Endometrium (tissue), 2 donors: ENCODE measurements around the gene CCNDBP1.
"Not testable (repeated sequence)": the region's sequence is repeated elsewhere in the genome, so short reads cannot be mapped to it uniquely, and the experiment has no call there.

Experiments
- FAIRE-seq: peaks from 2 replicates; lab custom pipeline; 2012; peaks lifted over from hg19 to GRCh38; lab: Jason Lieb, UNC
- donor health status: control.
- donor health status: control.

Gene CCNDBP1

DNA sequence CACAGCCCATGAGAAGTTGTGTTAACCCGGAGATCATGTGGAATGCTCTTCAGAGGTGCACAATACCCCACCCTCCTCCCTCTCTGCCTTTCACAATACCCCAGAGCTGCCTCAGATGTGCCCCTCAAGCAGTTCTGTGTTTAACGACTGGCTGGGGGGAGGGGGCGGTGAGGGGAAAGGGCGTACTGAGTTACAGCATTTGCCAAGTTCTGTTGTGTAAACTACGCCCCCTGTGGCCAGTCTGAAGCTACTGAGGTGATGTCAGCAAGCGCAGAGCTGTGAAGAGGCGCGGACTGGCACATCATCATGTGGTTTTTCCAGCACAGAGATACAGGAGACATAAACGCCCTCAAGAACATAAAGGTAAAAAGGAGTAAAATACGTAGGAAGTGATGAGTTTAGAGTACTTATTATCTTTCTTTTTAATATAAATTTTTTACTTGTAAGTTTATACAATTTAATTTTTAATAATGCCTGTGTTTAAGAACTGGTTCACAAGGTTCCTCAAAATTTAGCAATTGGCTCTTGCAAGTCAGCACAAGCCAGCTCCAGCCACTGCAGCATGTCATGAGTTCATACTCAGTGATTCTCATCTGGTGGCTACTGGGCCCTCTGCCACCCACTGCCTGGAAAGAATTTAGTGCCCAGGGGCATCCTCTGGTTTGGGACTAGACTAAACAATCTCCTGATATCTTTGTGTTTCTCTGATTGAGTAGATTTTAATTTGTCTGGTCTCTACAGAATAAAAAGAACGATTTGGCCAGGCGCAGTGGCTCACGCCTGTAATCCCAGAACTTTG lies 33.9 kb downstream of the CCNDBP1 start:
- FAIRE-seq: no peak

DNA sequence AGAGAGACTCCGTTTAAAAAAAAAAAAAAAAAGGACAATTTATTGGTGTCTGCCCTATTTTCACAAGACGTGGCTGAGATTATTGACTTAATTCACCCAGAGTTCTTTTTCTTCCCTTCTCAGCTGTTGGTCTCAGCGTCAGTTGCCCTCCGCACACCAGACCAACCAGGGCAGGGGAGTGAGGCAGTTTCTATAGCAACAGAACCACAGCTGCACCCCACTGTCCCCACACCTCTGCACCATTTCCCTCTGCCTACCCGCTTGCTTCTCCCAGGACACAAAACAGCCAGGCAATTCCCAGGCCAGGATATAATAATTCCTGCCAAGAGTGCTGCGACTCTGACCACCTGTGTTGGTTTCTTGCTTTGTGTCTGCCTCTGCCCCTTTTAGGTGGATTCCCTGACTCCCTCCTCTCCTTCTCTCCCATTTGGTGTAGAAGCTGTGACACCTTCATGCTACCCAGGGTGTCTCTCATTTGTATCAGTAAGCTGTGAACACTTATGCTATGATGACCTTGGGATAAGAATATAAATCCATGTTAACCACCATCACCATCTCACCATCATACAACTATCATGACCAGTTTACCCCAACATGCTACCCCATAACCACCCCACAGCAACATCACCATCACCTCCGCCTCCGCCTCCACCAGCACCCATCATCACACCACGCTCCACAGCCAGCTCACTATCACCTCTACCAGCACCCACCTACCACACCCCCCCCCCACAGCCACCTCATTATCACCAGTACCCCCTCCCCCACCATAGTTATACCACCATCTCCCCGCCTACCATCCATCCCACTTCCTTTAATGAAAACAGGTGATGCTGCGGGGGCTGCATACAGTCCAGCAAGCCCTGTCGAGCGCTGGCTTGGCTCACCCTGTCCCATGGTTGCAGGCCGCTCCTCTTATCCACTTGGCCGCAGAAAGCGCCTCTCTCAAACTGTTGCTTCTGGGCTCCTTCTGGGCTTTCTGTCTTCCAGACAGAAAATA lies 35.0 kb downstream of the CCNDBP1 start:
- no peak for FAIRE-seq

DNA sequence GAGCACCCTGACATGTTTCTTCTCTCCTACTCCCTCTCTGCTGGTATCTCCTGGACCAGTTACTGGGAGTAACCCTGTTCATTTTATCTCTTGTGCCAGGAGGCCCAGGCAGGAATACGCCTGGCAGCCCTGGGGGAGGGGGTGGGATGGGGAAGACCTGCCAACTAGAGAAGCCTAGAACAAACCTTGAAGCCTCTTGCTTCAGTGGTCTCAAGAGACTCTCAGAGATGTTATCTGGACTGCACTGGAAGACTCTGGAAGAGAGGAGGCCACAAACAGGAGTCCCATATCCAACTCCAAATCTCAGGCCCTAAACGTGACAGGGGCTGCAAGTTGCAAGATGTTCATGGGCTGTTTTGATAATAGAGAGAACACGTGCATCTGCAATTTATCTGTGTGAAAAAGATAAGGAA lies 35.8 kb downstream of the CCNDBP1 start, which contains the start of gene EPB42:
EPB42 (minus strand) TSS at position 28 of the 413 bp plus-strand sequence. CDS start 193 bp downstream, outside the sequence.
- no peak for FAIRE-seq

GRCh38 chr15:43221422-43221821 lies 36.2 kb downstream of the CCNDBP1 start:
- no peak for FAIRE-seq

DNA sequence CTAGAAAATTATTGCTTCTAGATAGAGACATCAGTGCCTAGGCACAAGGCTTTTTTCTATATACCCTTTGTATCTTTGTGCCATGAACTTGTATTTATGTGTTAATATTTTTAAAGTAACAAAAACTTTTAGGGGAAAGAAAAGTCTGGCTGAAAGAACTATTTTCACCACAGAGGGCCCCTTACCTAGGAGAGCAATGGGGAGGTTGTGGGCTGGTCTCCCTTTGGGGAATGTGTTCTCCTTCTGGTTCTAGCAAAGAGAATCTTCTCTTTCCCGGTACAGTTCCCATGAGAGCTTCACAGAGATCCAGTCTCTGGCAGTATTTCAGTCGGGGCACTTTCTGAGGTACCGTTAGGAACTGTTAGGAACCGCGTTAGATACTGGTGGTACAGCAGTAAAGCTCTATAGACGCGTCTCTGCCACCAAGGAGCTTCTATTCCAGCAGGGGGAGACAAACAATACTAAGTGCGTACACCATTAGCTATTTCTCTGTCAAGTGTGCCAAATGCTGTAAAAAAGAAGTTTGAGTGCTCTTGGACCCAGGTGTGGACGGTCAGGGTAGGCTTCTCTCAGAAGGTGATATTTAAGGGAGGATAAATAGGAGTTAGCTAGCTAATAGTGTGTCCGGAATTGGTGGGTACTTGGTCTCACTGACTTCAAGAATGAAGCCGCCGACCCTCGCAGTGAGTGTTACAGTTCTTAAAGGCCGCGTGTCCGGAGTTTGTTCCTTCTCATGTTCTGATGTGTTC lies 40.2 kb downstream of the CCNDBP1 start:
- FAIRE-seq: no peak

DNA sequence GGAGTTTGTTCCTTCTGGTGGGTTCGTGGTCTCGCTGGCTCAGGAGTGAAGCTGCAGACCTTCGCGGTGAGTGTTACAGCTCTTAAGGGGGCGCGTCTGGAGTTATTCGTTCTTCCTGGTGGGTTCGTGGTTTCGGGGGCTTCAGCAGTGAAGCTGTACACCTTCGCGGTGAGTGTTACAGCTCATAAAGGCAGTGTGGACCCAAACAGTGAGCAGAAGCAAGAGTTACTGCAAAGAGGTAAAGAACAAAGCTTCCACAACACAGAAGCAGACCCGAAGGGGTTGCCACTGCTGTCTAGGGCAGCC lies 40.7 kb downstream of the CCNDBP1 start:
- not testable (repeated sequence) for FAIRE-seq

DNA sequence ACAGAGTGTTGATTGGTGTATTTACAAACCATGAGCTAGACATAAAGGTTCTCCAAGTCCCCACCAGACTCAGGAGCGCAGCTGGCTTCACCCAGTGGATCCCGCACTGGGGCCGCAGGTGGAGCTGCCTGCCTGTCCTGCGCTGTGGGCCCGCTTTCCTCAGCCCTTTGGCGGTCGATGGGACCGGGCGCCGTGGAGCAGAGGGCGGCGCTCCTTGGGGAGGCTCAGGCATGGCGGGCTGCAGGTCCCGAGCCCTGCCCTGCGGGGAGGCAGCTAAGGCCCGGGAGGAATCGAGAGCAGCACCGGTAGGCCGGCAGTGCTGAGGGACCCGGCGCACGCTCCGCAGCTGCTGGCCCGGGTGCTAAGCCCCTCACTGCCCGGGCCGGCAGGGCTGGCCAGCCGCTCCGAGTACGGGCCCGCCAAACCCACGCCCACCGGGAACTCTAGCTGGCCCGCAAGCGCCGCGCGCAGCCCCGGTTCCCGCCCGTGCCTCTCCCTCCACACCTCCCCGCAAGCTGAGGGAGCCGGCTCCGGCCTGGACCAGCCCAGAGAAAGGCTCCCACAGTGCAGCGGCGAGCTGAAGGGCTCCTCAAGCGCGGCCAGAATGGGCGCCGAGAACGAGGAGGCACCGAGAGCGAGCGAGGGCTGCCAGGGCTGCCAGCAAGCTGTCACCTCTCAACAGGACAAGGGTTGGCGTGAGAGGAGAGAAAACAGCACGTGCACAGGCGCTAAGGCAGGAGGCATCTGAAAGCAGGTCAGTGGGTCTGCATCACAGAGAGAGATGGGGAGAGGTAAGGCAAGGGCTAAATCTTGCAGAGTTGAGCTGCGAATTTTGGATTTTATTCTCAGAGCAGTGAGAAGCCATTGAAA lies 41.5 kb downstream of the CCNDBP1 start:
- no peak for FAIRE-seq

- no peak for FAIRE-seq
These were observed 44.8 kb downstream of the CCNDBP1 start for GRCh38 chr15:43229977-43230376.

GRCh38 chr15:43230640-43231115 lies 45.5 kb downstream of the CCNDBP1 start:
- FAIRE-seq: no peak

DNA sequence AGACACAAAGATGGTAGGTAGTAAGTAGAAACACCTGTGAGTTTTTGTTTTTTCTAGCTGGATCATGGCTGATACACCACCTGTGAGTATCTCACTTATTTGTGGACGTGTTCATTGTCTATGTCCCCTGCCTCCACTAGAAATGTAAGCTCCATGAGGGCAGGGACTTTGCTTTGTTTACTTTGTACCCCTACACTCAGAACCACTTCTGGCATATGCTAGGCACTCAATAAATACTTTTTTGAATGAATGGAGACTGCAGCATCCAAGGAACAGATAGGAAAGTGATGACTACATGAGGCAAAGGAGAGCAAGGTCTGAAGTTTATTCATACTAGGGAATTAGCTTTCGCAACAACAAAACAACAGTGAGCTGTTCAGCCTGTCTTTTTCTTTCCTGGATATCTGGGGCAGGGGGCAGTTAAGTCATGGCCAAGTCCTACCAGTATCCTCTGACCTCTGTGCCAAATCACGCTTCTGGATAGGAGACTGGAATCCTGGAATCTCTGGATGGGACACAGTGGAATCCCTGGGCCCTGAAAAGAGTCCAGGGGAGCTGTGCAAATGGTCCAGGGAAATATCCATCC lies 47.2 kb downstream of the CCNDBP1 start:
- FAIRE-seq: no peak

GRCh38 chr15:43235536-43235935 lies 50.3 kb downstream of the CCNDBP1 start:
- FAIRE-seq: no peak

- no peak for FAIRE-seq
These were observed 52.8 kb downstream of the CCNDBP1 start for GRCh38 chr15:43237842-43238470.

- no peak for FAIRE-seq
These were observed 53.5 kb downstream of the CCNDBP1 start for GRCh38 chr15:43238671-43239131.

DNA sequence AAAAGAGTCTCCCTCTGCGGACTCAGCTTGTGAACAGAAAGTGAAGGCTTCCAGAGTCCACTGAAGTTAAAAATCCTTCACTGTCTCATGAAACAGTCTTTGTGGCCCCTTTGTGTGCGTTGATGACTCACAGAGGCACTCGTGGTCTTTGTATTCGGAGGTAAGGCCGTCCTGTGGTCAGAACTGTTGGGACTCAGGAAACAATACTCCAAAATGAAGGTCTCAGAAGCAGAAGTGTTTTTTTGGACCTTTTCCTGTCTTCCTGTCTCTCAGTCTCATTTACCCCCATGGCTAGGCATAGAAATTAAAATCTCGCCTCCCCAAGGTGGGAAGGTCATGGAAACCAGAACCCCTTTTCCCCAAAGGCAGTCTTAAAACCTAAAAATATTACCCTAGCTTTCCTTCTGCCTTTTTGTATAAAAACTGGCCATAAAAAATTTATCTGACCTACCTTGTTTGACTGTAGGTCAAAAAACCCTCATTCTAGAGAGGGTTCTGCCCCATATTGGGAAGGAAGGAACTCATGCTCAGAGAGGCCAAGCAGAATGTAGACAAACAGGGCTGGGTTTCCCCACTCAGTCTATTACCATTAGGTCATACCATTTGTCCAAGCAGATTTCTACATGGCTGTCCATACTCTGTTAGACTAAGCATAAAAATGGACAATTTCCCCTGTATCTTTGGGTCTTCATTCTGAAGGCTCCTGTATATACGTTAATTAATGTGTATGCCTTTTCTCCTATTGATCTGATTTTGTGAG lies 54.7 kb downstream of the CCNDBP1 start:
- no peak for FAIRE-seq

GRCh38 chr15:43241100-43241499 lies 55.9 kb downstream of the CCNDBP1 start:
- FAIRE-seq: no peak

GRCh38 chr15:43242616-43243015 lies 57.4 kb downstream of the CCNDBP1 start:
- FAIRE-seq: no peak

- FAIRE-seq: no peak
These were observed 57.9 kb downstream of the CCNDBP1 start for GRCh38 chr15:43243020-43243645.

- no peak for FAIRE-seq
These were observed 58.9 kb downstream of the CCNDBP1 start for GRCh38 chr15:43244092-43244491.

GRCh38 chr15:43246261-43246774 lies 61.1 kb downstream of the CCNDBP1 start:
- FAIRE-seq: no peak
